ENCODE results near the gene LZTFL1. TPM values are rescaled to one million over a fixed set of nuclear protein-coding genes. Genes with fewer than 3 reads are reported as not detected.

The LZTFL1 gene
- total and polyA plus RNA-seq, 2 donors (not counting 3 experiments of a cell fraction or from before 2014, with no cell fraction given), result 18.2 to 26.1 TPM

- intact Hi-C loops (cut with micrococcal nuclease) (no loop called here), dilution Hi-C loops (cut with MboI; ENCODE audit: extremely low pct_ligation_motif_present, low sequenced_read_pairs) (no loop called here)
- ChIA-PET CTCF (interaction anchor here (0.8 to 2.7 kb wide), 2 partner anchors 12 to 14 kb away, joined by 3 to 8 read pairs; no protein-coding TSS in a partner anchor), POLR2A (no interaction called here)
- TF ChIP-seq MYC (IDR thresholded peaks at IDR 0.05; ENCODE audit: low read depth, low read length) (no peak), JUN (IDR thresholded peaks at IDR 0.05; ENCODE audit: borderline replicate concordance, insufficient read depth, insufficient read length, low read depth) (no peak), GATA2 (IDR thresholded peaks at IDR 0.05; ENCODE audit: insufficient read depth, insufficient read length, low read depth, low read length) (no peak), FOS (IDR thresholded peaks at IDR 0.05; ENCODE audit: borderline replicate concordance, insufficient read depth, low read length) (no peak), CTCF (IDR thresholded peaks at IDR 0.05; ENCODE audit: extremely low read depth in 1 of 2, insufficient read depth in 1 of 2, low read depth in 1 of 2, low read length in 2 of 2) (no peak), MAX (IDR thresholded peaks at IDR 0.05; ENCODE audit: insufficient read depth, insufficient read length) (no peak), EZH2 (IDR thresholded peaks at IDR 0.05; ENCODE audit: borderline replicate concordance, low read depth, low read length, severe bottlenecking) (no peak), POLR2AphosphoS5 (IDR thresholded peaks at IDR 0.05; ENCODE audit: insufficient read depth, low read depth, low read length) (no peak), POLR2A (IDR thresholded peaks at IDR 0.05; ENCODE audit: low read depth, low read length) (no peak)
- Histone ChIP-seq H3K79me2 (ENCODE audit: control insufficient read depth, insufficient read depth, low read length) (no peaks in the 10 kb centered on the region), H4K20me1 (replicated peaks; ENCODE audit: control insufficient read depth, extremely low read depth, insufficient read depth, low read length) (no peaks in the 10 kb centered on the region), H3K4me1 (ENCODE audit: control insufficient read depth, extremely low read depth, insufficient read depth, low read length) (no peaks in the 10 kb centered on the region), H3K9me1 (replicated peaks; ENCODE audit: control insufficient read depth, extremely low read depth, insufficient read depth, low read length) (no peaks in the 10 kb centered on the region), H3K4me2 (ENCODE audit: insufficient read depth, low read length) (no peak overlapping the region), H3K27ac (ENCODE audit: insufficient read depth, low read depth, low read length) (no peak overlapping the region), H3K4me3 (replicated peaks in 1 of 3; ENCODE audit: insufficient read depth in 1 of 3, low read depth in 1 of 3, low read length in 3 of 3) (no peak overlapping the region), H3K27me3 (ENCODE audit: control insufficient read depth in 2 of 2, insufficient read depth in 2 of 2, low read length in 2 of 2) (no peaks in the 10 kb centered on the region), H3K9ac (replicated peaks; ENCODE audit: extremely low read depth, insufficient read depth, low read length) (no peak overlapping the region), H3K9me3 (replicated peaks; ENCODE audit: control insufficient read depth, insufficient read depth, low read length) (no peaks in the 10 kb centered on the region), H2AFZ (ENCODE audit: low read depth, low read length) (no peak overlapping the region), H3K36me3 (ENCODE audit: control insufficient read depth in 2 of 2, extremely low read depth in 1 of 2, insufficient read depth in 2 of 2, low read length in 2 of 2) (no peaks in the 10 kb centered on the region)
- no peak for DNase-seq (ENCODE audit: low read depth, low spot score)
- no peak for FAIRE-seq
- no TSS peak for BruUV-seq (replicated peaks)
Observed at GRCh38 chr3:45775571-45776300, 66.2 kb downstream of the LZTFL1 start.
